ENCODE results near the gene BEAN1. TPM values are rescaled to one million over a fixed set of nuclear protein-coding genes. Genes with fewer than 3 reads are reported as not detected.

BEAN1 gene
- polyA plus RNA-seq, 1 of the 3 experiments (the other 2 are of a cell fraction): 0.07 TPM

DNA sequence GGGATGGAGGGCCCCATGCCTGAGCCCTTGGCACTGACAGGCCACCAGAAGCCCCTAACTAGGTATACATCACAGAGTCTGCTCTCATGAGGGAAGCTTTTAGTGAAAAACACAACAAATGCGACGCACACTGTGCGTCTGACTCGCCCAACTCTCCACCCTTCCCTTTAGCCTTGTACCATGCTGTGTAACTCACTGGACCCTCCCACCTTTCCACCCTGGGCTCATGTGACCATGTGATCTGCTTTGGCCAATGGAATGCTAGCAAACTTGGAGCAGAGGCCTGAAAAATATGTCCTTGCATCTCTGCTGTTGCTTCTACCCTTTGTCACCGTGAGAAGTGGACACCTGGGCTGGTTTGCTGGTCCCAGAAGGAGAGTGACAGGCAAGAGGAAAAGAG is 101.2 kb downstream of the BEAN1 start:
- ChIA-PET CTCF (no interaction called here), POLR2A (no interaction called here)
- Histone ChIP-seq H3F3A (replicated peaks; ENCODE audit: insufficient read depth) (no peaks in the 10 kb centered on the region), H3K27ac (ENCODE audit: low read depth in 2 of 2, low read length in 1 of 2) (no peak overlapping the region), H3K27me3 (ENCODE audit: insufficient read depth) (no peaks in the 10 kb centered on the region), H3K4me2 (no peak overlapping the region), H4K20me1 (ENCODE audit: insufficient read depth) (no peaks in the 10 kb centered on the region), H3K36me3 (replicated peaks in 1 of 2; ENCODE audit: control insufficient read depth in 1 of 2, insufficient read depth in 2 of 2, low read length in 1 of 2) (peaks cover 16 to 40% of the 10 kb centered on the region in 2 experiments), H3K4me3 (ENCODE audit: low read depth in 2 of 2, low read length in 1 of 2) (no peak overlapping the region), H2AFZ (ENCODE audit: low read depth) (no peak overlapping the region), H3K9ac (no peak overlapping the region), H3K9me3 (no peaks in the 10 kb centered on the region), H3K4me1 (ENCODE audit: control insufficient read depth in 1 of 2, insufficient read depth in 2 of 2, low read depth in 1 of 2, low read length in 1 of 2) (no peaks in the 10 kb centered on the region), H3K79me2 (ENCODE audit: insufficient read depth) (no peaks in the 10 kb centered on the region), H3K9me2 (no peaks in the 10 kb centered on the region)
- TF ChIP-seq, protein P1, sequence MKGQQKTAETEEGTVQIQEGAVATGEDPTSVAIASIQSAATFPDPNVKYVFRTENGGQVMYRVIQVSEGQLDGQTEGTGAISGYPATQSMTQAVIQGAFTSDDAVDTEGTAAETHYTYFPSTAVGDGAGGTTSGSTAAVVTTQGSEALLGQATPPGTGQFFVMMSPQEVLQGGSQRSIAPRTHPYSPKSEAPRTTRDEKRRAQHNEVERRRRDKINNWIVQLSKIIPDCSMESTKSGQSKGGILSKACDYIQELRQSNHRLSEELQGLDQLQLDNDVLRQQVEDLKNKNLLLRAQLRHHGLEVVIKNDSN (IDR thresholded peaks at IDR 0.05; ENCODE audit: borderline replicate concordance, low read depth): no peak
- no peak for TF ChIP-seq TEAD4 (IDR thresholded peaks at IDR 0.05; ENCODE audit: borderline replicate concordance, insufficient read depth)
- TF ChIP-seq, protein P2, sequence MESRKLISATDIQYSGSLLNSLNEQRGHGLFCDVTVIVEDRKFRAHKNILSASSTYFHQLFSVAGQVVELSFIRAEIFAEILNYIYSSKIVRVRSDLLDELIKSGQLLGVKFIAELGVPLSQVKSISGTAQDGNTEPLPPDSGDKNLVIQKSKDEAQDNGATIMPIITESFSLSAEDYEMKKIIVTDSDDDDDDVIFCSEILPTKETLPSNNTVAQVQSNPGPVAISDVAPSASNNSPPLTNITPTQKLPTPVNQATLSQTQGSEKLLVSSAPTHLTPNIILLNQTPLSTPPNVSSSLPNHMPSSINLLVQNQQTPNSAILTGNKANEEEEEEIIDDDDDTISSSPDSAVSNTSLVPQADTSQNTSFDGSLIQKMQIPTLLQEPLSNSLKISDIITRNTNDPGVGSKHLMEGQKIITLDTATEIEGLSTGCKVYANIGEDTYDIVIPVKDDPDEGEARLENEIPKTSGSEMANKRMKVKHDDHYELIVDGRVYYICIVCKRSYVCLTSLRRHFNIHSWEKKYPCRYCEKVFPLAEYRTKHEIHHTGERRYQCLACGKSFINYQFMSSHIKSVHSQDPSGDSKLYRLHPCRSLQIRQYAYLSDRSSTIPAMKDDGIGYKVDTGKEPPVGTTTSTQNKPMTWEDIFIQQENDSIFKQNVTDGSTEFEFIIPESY (IDR thresholded peaks at IDR 0.05; ENCODE audit: borderline replicate concordance, low read depth): no peak
- TF ChIP-seq RAD21 (IDR thresholded peaks at IDR 0.05; ENCODE audit: low read length): no peak
- TF ChIP-seq SMC3 (IDR thresholded peaks at IDR 0.05; ENCODE audit: low read depth, low read length): no peak
- TF ChIP-seq, protein P3, sequence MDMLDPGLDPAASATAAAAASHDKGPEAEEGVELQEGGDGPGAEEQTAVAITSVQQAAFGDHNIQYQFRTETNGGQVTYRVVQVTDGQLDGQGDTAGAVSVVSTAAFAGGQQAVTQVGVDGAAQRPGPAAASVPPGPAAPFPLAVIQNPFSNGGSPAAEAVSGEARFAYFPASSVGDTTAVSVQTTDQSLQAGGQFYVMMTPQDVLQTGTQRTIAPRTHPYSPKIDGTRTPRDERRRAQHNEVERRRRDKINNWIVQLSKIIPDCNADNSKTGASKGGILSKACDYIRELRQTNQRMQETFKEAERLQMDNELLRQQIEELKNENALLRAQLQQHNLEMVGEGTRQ (IDR thresholded peaks at IDR 0.05; ENCODE audit: borderline replicate concordance, low read depth, low read length): no peak
- TF ChIP-seq GABPA (IDR thresholded peaks at IDR 0.05; ENCODE audit: low read depth): no peak
- TF ChIP-seq POLR2AphosphoS5 (IDR thresholded peaks at IDR 0.05; ENCODE audit: low read depth, low read length): no peak
- no peak for TF ChIP-seq CHD2 (IDR thresholded peaks at IDR 0.05; ENCODE audit: low read length, partially characterized antibody)
- no peak for TF ChIP-seq NFIC (IDR thresholded peaks at IDR 0.05; ENCODE audit: borderline replicate concordance)
- TF ChIP-seq, protein P4, sequence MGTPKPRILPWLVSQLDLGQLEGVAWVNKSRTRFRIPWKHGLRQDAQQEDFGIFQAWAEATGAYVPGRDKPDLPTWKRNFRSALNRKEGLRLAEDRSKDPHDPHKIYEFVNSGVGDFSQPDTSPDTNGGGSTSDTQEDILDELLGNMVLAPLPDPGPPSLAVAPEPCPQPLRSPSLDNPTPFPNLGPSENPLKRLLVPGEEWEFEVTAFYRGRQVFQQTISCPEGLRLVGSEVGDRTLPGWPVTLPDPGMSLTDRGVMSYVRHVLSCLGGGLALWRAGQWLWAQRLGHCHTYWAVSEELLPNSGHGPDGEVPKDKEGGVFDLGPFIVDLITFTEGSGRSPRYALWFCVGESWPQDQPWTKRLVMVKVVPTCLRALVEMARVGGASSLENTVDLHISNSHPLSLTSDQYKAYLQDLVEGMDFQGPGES (IDR thresholded peaks at IDR 0.05; ENCODE audit: low read depth, low read length): no peak
- TF ChIP-seq TAF1 (IDR thresholded peaks at IDR 0.05; ENCODE audit: borderline replicate concordance, low read depth, low read length): no peak
- no peak for TF ChIP-seq EZH2phosphoT487 (IDR thresholded peaks at IDR 0.05; ENCODE audit: borderline replicate concordance, low read depth)
- no peak for DNase-seq
- WGBS (ENCODE audit: low lambda C conversion rate): 87% methylated on average over 5 of the region's 5 CpGs

Measured in SK-N-SH (cell line).